Measurements from ENCODE around the gene FGD4. TPM values are rescaled to one million over a fixed set of nuclear protein-coding genes. Genes with fewer than 3 reads are reported as not detected.

Gene FGD4
- total RNA-seq, 5 donors from 2014 or later (not counting 1 experiment from before 2014, with no cell fraction given) = 0.18 to 0.79 (median 0.47) TPM

DNA sequence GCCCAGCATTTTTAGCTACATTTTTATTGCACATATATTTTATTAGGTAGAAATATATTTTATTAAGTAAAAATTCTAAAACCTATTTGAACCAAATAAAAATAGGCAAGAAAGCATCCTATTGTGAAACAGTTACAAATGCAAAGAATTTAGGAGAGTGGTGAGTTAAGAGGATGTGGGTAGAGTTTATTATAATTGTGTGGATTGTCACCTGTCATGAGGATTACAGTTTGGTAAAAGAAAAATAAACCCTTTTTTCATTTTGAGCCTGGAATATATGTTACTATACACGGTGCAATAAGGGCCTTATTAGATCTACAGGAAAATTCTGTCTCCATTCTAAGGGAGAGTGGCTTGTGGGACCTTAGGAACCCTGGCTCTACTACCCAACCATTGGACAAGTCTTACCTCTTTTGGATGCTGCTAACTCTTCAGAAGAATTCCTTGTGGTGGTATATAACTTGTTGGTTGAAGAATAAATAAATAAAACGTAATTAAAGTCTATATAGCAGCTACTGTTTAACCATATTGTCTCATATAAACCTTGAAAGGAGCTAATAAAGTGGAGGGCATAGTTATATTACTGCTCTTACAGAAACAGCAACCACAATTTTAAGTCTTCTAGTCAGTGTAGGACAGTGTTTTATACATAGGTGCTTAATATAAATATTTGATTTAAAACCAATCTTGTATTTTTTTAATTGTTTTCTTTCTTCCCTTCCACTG, 67.8 kb downstream of the FGD4 start:
- DNase-seq = no peak
- Histone ChIP-seq H3K4me1 (ENCODE audit: control insufficient read depth in 1 of 2, extremely low read depth in 1 of 2, insufficient read depth in 2 of 2, low read length in 2 of 2) (no peaks in the 10 kb centered on the region), H3K27me3 (replicated peaks in 1 of 2; ENCODE audit: control insufficient read depth in 2 of 2, extremely low read depth in 1 of 2, insufficient read depth in 2 of 2, low read length in 1 of 2) (no peaks in the 10 kb centered on the region), H3K27ac (ENCODE audit: low read length) (no peak overlapping the region), H3K4me3 (ENCODE audit: control insufficient read depth in 1 of 2, extremely low read depth in 1 of 2, low read length in 1 of 2) (no peak overlapping the region), H3K9me3 (no peaks in the 10 kb centered on the region), H3K36me3 (ENCODE audit: control insufficient read depth in 2 of 2, extremely low read depth in 1 of 2, insufficient read depth in 1 of 2, low read length in 1 of 2) (no peaks in the 10 kb centered on the region)
- WGBS (ENCODE audit: insufficient coverage) = no CpG with 5 or more reads among the region's 2 CpGs
- Mint-ChIP-seq H3K36me3 (no peaks in the 10 kb centered on the region), H3K27ac (no peak overlapping the region), H3K27me3 (no peaks in the 10 kb centered on the region), H3K4me3 (no peak overlapping the region), H3K9me3 (no peaks in the 10 kb centered on the region), H3K4me1 (peaks cover 0 to 6% (median 0%) of the 10 kb centered on the region in 3 donors)
- no peak for ATAC-seq (replicated peaks in 1 of 4)
- ChIA-PET CTCF (no interaction called here), POLR2A (interaction anchor here in 1 of 2 donors (0.7 kb wide), 1 partner anchor 12 kb away, joined by 3 read pairs; no protein-coding TSS in a partner anchor)

DNA sequence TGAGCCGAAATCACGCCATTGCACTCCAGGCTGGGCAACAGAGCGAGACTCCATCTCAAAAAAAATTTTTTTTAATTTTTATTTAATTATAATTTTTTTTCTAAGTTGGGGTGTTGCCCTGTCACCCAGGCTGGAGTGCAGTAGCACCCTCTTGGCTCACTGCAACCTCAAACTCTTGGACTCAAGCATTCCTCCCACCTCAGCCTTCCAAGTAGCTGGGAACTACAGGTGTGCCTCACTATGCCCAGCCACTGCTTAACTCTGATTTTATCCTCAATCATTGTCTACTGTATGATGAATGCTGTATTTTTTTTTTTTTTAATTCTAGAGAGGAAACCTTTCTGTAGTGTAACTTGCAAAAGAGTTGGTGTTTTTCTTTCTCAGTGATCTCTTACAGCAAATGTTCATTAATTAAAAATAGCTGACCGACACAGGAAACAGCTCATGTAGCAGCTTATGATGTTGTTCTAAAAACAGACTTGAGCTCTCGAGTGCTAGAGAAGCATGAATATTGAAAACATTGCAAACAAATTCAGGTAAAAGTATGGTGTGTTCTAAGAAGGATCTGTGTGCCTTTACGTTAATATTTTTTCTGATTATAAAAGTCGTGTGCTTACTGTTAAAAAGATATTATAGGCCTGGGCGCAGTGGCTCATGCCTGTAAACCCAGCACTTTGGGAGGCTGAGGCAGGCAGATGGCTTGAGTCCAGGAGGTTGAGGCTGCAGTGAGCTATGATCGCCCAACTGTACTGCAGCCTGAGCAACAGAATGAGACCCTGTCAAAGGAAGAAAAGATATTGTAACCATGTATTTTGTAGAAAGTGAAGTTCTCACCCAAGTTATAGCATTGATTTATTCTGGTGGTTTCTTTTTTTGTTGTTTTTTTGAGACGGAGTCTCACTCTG, 68.9 kb downstream of the FGD4 start:
- Histone ChIP-seq H3K36me3 (ENCODE audit: control insufficient read depth in 2 of 2, extremely low read depth in 1 of 2, insufficient read depth in 1 of 2, low read length in 1 of 2) (no peaks in the 10 kb centered on the region), H3K9me3 (no peaks in the 10 kb centered on the region), H3K27ac (ENCODE audit: low read length) (no peak overlapping the region), H3K4me3 (ENCODE audit: control insufficient read depth in 1 of 2, extremely low read depth in 1 of 2, low read length in 1 of 2) (no peak overlapping the region), H3K4me1 (ENCODE audit: control insufficient read depth in 1 of 2, extremely low read depth in 1 of 2, insufficient read depth in 2 of 2, low read length in 2 of 2) (no peaks in the 10 kb centered on the region), H3K27me3 (replicated peaks in 1 of 2; ENCODE audit: control insufficient read depth in 2 of 2, extremely low read depth in 1 of 2, insufficient read depth in 2 of 2, low read length in 1 of 2) (no peaks in the 10 kb centered on the region)
- Mint-ChIP-seq H3K27me3 (no peaks in the 10 kb centered on the region), H3K36me3 (no peaks in the 10 kb centered on the region), H3K4me1 (peaks cover 0 to 6% (median 0%) of the 10 kb centered on the region in 3 donors), H3K9me3 (no peaks in the 10 kb centered on the region), H3K27ac (no peak overlapping the region), H3K4me3 (no peak overlapping the region)
- no peak for ATAC-seq (replicated peaks in 1 of 4)
- no peak for DNase-seq
- ChIA-PET CTCF (no interaction called here), POLR2A (no interaction called here)
- 68% methylated on average over 2 of the region's 10 CpGs for WGBS (ENCODE audit: insufficient coverage)

DNA sequence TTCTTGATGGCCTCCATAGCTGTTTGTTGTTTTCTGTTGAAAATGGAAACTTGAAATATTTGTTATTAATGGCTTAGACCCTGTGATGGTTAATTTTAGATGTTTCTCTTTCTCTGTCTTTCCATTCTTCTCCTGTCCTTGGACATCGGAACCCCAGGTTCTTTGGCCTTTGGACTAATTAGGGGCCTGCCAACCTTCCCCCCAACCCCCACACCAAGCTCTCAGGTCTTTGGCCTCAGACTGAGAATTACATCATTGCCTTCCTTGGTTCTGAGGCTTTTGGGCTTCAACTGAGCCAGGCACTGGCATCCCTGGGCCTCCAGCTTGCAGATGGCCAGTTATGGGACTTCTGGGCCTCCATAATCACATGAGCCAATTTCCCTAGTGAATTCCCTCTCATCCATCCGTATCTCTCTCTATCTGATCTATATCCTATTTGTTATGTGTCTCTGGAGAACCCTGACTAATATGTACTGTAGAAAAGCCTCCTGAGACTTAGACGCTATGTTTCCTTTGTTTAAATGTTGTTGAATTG, 71.6 kb downstream of the FGD4 start:
- peaks cover 0 to 6% (median 0%) of the 10 kb centered on the region in 3 donors for H3K4me1 Mint-ChIP-seq
- H3K9me3 ChIP-seq = no peaks in the 10 kb centered on the region
- H3K9me3 Mint-ChIP-seq = no peaks in the 10 kb centered on the region
- no peaks in the 10 kb centered on the region for H3K27me3 ChIP-seq (replicated peaks in 1 of 2; ENCODE audit: control insufficient read depth in 2 of 2, extremely low read depth in 1 of 2, insufficient read depth in 2 of 2, low read length in 1 of 2)
- H3K4me3 Mint-ChIP-seq = no peak overlapping the region
- no peaks in the 10 kb centered on the region for H3K36me3 ChIP-seq (ENCODE audit: control insufficient read depth in 2 of 2, extremely low read depth in 1 of 2, insufficient read depth in 1 of 2, low read length in 1 of 2)
- H3K27ac Mint-ChIP-seq = no peak overlapping the region
- no peak overlapping the region for H3K4me3 ChIP-seq (ENCODE audit: control insufficient read depth in 1 of 2, extremely low read depth in 1 of 2, low read length in 1 of 2)
- DNase-seq (no peak), ATAC-seq (replicated peaks in 1 of 4) (no peak)
- no peaks in the 10 kb centered on the region for H3K4me1 ChIP-seq (ENCODE audit: control insufficient read depth in 1 of 2, extremely low read depth in 1 of 2, insufficient read depth in 2 of 2, low read length in 2 of 2)
- CTCF ChIA-PET = no interaction called here
- no peaks in the 10 kb centered on the region for H3K36me3 Mint-ChIP-seq
- no peak overlapping the region for H3K27ac ChIP-seq (ENCODE audit: low read length)
- H3K27me3 Mint-ChIP-seq = no peaks in the 10 kb centered on the region
- POLR2A ChIA-PET = interaction anchor here in 1 of 2 donors (0.6 kb wide), 1 partner anchor 581 kb away, joined by 3 read pairs; no protein-coding TSS in a partner anchor
- WGBS (ENCODE audit: insufficient coverage) = 100% methylated on average over 1 of the region's 3 CpGs

DNA sequence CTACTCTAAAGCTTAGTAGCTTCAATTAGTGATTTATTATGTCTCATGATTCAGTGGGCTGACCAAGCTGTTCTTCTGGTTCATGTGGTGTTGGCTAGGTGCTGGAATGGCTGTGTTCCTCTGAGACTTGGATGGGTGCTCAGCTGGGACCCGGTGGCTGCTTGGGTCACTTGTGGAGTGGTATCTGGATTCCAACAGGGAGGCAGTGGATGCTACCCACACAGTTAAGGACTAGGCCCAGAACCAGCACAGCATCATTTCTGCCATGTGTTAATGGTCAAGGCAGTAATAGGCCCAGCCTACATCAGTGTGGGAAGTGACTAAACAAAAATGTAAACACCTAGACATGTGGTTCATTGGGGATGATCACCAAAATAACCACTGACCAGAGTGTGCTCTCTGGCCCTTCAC, 72.2 kb downstream of the FGD4 start:
- no peak for ATAC-seq (replicated peaks in 1 of 4)
- Histone ChIP-seq H3K4me3 (ENCODE audit: control insufficient read depth in 1 of 2, extremely low read depth in 1 of 2, low read length in 1 of 2) (no peak overlapping the region), H3K27me3 (replicated peaks in 1 of 2; ENCODE audit: control insufficient read depth in 2 of 2, extremely low read depth in 1 of 2, insufficient read depth in 2 of 2, low read length in 1 of 2) (no peaks in the 10 kb centered on the region), H3K9me3 (no peaks in the 10 kb centered on the region), H3K27ac (ENCODE audit: low read length) (no peak overlapping the region), H3K4me1 (ENCODE audit: control insufficient read depth in 1 of 2, extremely low read depth in 1 of 2, insufficient read depth in 2 of 2, low read length in 2 of 2) (no peaks in the 10 kb centered on the region), H3K36me3 (ENCODE audit: control insufficient read depth in 2 of 2, extremely low read depth in 1 of 2, insufficient read depth in 1 of 2, low read length in 1 of 2) (no peaks in the 10 kb centered on the region)
- CTCF ChIA-PET = no interaction called here
- H3K36me3 Mint-ChIP-seq = no peaks in the 10 kb centered on the region
- H3K27me3 Mint-ChIP-seq = no peaks in the 10 kb centered on the region
- H3K4me3 Mint-ChIP-seq = no peak overlapping the region
- POLR2A ChIA-PET = no interaction called here
- 100% methylated on average over 1 of the region's 1 CpG for WGBS (ENCODE audit: insufficient coverage)
- H3K9me3 Mint-ChIP-seq = no peaks in the 10 kb centered on the region
- peaks cover 0 to 6% (median 0%) of the 10 kb centered on the region in 3 donors for H3K4me1 Mint-ChIP-seq
- H3K27ac Mint-ChIP-seq = no peak overlapping the region
- no peak for DNase-seq

DNA sequence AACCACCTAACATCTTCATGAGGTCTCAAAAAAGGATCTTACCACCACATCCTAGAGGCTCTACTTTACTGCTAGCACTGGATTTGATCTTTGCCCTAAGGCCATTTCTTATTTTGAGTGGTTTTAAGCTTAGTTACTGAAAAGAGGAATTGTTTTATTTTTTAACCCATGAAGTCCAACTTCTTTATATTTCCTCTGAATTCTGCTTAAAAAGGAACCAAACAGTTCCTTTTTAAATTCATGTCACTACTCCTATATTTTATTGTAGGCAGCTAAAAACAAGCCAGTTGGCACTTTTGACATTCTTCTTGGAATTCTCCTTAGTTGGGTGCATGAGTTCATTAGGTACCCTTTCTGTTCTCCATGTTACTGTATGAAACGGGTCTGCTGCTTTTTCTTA, 76.4 kb downstream of the FGD4 start:
- ATAC-seq (replicated peaks in 1 of 4) = no peak
- H3K9me3 Mint-ChIP-seq = no peaks in the 10 kb centered on the region
- Histone ChIP-seq H3K4me3 (ENCODE audit: control insufficient read depth in 1 of 2, extremely low read depth in 1 of 2, low read length in 1 of 2) (no peak overlapping the region), H3K36me3 (ENCODE audit: control insufficient read depth in 2 of 2, extremely low read depth in 1 of 2, insufficient read depth in 1 of 2, low read length in 1 of 2) (no peaks in the 10 kb centered on the region), H3K4me1 (ENCODE audit: control insufficient read depth in 1 of 2, extremely low read depth in 1 of 2, insufficient read depth in 2 of 2, low read length in 2 of 2) (no peaks in the 10 kb centered on the region), H3K27ac (ENCODE audit: low read length) (no peak overlapping the region), H3K9me3 (no peaks in the 10 kb centered on the region), H3K27me3 (replicated peaks in 1 of 2; ENCODE audit: control insufficient read depth in 2 of 2, extremely low read depth in 1 of 2, insufficient read depth in 2 of 2, low read length in 1 of 2) (peaks cover 0 to 2% of the 10 kb centered on the region in 2 experiments)
- H3K4me1 Mint-ChIP-seq = no peaks in the 10 kb centered on the region
- H3K27me3 Mint-ChIP-seq = peaks cover 0 to 3% of the 10 kb centered on the region in 2 donors
- WGBS (ENCODE audit: insufficient coverage) = 67% methylated on average over 1 of the region's 1 CpG
- DNase-seq = no peak
- ChIA-PET CTCF (no interaction called here), POLR2A (interaction anchor here in 1 of 2 donors (0.6 kb wide), 1 partner anchor 61 kb away, joined by 9 read pairs; no protein-coding TSS in a partner anchor)
- no peak overlapping the region for H3K27ac Mint-ChIP-seq
- no peaks in the 10 kb centered on the region for H3K36me3 Mint-ChIP-seq
- no peak overlapping the region for H3K4me3 Mint-ChIP-seq

DNA sequence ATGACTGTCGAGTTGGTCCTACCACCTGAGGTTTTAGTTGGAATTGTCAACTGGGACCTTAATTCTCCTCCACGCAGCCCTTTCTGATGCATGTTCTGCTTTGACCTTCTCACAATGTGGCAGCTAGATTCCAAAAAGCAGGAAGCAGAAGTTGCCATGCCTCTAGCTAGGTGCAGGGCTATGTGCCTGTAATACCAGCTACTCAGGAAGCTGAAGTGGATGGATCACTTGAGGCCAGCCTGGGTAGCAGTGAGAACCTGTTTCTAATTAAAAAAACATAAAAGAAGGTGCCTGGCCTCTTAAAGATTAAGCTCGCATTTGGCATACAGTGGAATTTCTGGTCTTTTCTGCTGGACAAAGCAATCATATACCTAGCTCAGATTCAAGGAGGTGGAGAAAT, 77.1 kb downstream of the FGD4 start:
- H3K27ac Mint-ChIP-seq = no peak overlapping the region
- Histone ChIP-seq H3K4me1 (ENCODE audit: control insufficient read depth in 1 of 2, extremely low read depth in 1 of 2, insufficient read depth in 2 of 2, low read length in 2 of 2) (no peaks in the 10 kb centered on the region), H3K4me3 (ENCODE audit: control insufficient read depth in 1 of 2, extremely low read depth in 1 of 2, low read length in 1 of 2) (no peak overlapping the region), H3K9me3 (no peaks in the 10 kb centered on the region), H3K36me3 (ENCODE audit: control insufficient read depth in 2 of 2, extremely low read depth in 1 of 2, insufficient read depth in 1 of 2, low read length in 1 of 2) (no peaks in the 10 kb centered on the region), H3K27ac (ENCODE audit: low read length) (no peak overlapping the region), H3K27me3 (replicated peaks in 1 of 2; ENCODE audit: control insufficient read depth in 2 of 2, extremely low read depth in 1 of 2, insufficient read depth in 2 of 2, low read length in 1 of 2) (peaks cover 0 to 3% of the 10 kb centered on the region in 2 experiments)
- ATAC-seq (replicated peaks in 1 of 4) (no peak), DNase-seq (no peak)
- no peaks in the 10 kb centered on the region for H3K4me1 Mint-ChIP-seq
- no peaks in the 10 kb centered on the region for H3K9me3 Mint-ChIP-seq
- CTCF ChIA-PET = no interaction called here
- peaks cover 0 to 3% of the 10 kb centered on the region in 2 donors for H3K27me3 Mint-ChIP-seq
- H3K36me3 Mint-ChIP-seq = no peaks in the 10 kb centered on the region
- 84% methylated on average over 2 of the region's 3 CpGs for WGBS (ENCODE audit: insufficient coverage)
- no peak overlapping the region for H3K4me3 Mint-ChIP-seq
- POLR2A ChIA-PET = interaction anchor here in 1 of 2 donors (0.6 kb wide), 1 partner anchor 227 kb away, joined by 4 read pairs; no protein-coding TSS in a partner anchor
